GM20000 (cell line): ENCODE measurements around the gene KRT20.

Source experiments
- DNase-seq: peaks from one replicate; pipeline ENCODE4 v3.0.0; 2012; ENCODE audit warnings: low spot score
- CTCF ChIP-seq: IDR thresholded peaks from 2 replicates; pipeline ENCODE4 v1.5.1; 2012; ENCODE audit warnings: mild to moderate bottlenecking, control low read depth; ENCODE audit errors: extremely low read depth, missing control alignments

Gene KRT20

GRCh38 chr17:40836020-40836419 lies 49.0 kb downstream of the KRT20 start:
- DNase-seq, result no peak
- TF ChIP-seq CTCF, result no peak

- TF ChIP-seq CTCF, result no peak
- no peak for DNase-seq
These were observed 51.2 kb downstream of the KRT20 start for GRCh38 chr17:40833882-40834281.

GRCh38 chr17:40832840-40833239 lies 52.2 kb downstream of the KRT20 start:
- TF ChIP-seq CTCF, result no peak
- DNase-seq, result no peak

GRCh38 chr17:40830085-40830776 lies 54.8 kb downstream of the KRT20 start:
- no peak for TF ChIP-seq CTCF

GRCh38 chr17:40828454-40829044 lies 56.5 kb downstream of the KRT20 start:
- no peak for TF ChIP-seq CTCF
- DNase-seq, result no peak

More at GRCh38 chr17:40830085-40830776, 54.8 kb downstream of the KRT20 start:
- no peak for DNase-seq

GRCh38 chr17:40827746-40828453 lies 57.1 kb downstream of the KRT20 start:
- no peak for TF ChIP-seq CTCF
- DNase-seq, result no peak
